Measurements from ENCODE around the gene RAP1GAP.

DNA sequence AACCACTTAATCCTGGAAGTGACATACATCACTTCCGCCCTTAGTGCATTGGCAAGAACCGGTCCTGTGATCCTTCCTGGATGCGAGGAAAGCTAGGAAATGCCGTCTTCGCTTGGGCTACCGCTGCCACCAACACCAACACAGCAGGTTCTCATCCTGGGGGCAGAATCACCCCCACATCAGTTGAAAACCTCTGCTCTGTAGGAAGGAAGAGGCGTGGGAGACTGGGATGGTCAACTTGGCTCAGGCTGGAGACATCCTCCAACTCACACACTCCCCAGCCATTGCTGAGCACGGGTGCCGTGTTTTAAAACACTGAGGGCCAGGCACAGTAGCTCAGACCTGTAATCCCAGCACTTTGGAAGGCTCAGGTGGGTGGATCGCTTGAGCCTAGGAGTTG lies 85.1 kb downstream of the RAP1GAP start:
- TF ChIP-seq, protein P1, sequence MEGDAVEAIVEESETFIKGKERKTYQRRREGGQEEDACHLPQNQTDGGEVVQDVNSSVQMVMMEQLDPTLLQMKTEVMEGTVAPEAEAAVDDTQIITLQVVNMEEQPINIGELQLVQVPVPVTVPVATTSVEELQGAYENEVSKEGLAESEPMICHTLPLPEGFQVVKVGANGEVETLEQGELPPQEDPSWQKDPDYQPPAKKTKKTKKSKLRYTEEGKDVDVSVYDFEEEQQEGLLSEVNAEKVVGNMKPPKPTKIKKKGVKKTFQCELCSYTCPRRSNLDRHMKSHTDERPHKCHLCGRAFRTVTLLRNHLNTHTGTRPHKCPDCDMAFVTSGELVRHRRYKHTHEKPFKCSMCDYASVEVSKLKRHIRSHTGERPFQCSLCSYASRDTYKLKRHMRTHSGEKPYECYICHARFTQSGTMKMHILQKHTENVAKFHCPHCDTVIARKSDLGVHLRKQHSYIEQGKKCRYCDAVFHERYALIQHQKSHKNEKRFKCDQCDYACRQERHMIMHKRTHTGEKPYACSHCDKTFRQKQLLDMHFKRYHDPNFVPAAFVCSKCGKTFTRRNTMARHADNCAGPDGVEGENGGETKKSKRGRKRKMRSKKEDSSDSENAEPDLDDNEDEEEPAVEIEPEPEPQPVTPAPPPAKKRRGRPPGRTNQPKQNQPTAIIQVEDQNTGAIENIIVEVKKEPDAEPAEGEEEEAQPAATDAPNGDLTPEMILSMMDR (IDR thresholded peaks at IDR 0.05), result no peak
- TF ChIP-seq POLR2A (IDR thresholded peaks at IDR 0.05; ENCODE audit: low read depth) (no peak), EP300 (IDR thresholded peaks at IDR 0.05) (no peak)

Measured in esophagus muscularis mucosa (tissue), 4 donors.